Kidney (tissue), 14 donors: ENCODE data around the gene HDAC10. TPM values are rescaled to one million over a fixed set of nuclear protein-coding genes. Genes with fewer than 3 reads are reported as not detected.

Experiments used
- DNase-seq, 5 donors: peaks; one replicate each; pipeline ENCODE4 v3.0.0-alpha.2; 2013 to 2020
- FAIRE-seq: peaks from 2 replicates; lab custom pipeline; 2012; peaks lifted over from hg19 to GRCh38; lab: Jason Lieb, UNC
- H3K27ac ChIP-seq, 2 donors: one replicate each; pipeline ENCODE4 v1.7.0; 2013; ENCODE audit warnings: low read depth in 2 of 2, low read length in 2 of 2, inconsistent platforms in 1 of 2
- H3K27me3 ChIP-seq: one replicate; pipeline ENCODE4 v1.7.1; 2013; ENCODE audit warnings: low read length, inconsistent platforms; ENCODE audit not compliant: control insufficient read depth, insufficient read depth
- H3K36me3 ChIP-seq, 3 donors: one replicate each; pipeline versions ENCODE4 v1.7.0 to v1.7.1; 2013; ENCODE audit warnings: low read length in 3 of 3, control low read depth in 1 of 3, inconsistent platforms in 1 of 3; ENCODE audit not compliant: insufficient read depth in 3 of 3, control insufficient read depth in 2 of 3
- H3K4me1 ChIP-seq, 3 donors: one replicate each; pipeline versions ENCODE4 v1.7.0 to v1.7.1; 2013; ENCODE audit warnings: low read length in 3 of 3, inconsistent platforms in 1 of 3, low read depth in 1 of 3; ENCODE audit not compliant: control insufficient read depth in 2 of 3, insufficient read depth in 2 of 3
- H3K4me3 ChIP-seq, 3 donors: one replicate each; pipeline versions ENCODE4 v1.7.0 to v1.8.1; 2013; ENCODE audit warnings: low read length in 3 of 3, control low read depth in 1 of 3, inconsistent platforms in 1 of 3
- H3K9ac ChIP-seq, 3 donors: one replicate each; pipeline versions ENCODE4 v1.7.0 to v1.7.1; 2013; ENCODE audit warnings: low read length in 3 of 3, control low read depth in 1 of 3, inconsistent platforms in 1 of 3
- H3K9me3 ChIP-seq, 3 donors: one replicate each; pipeline versions ENCODE4 v1.7.0 to v1.7.1; 2013; ENCODE audit warnings: low read length in 3 of 3, control low read depth in 1 of 3, inconsistent platforms in 1 of 3; ENCODE audit not compliant: control insufficient read depth in 2 of 3, insufficient read depth in 1 of 3
- CTCF ChIP-seq: IDR thresholded peaks from 3 replicates; pipeline ENCODE4 v1.5.1; 2012; ENCODE audit warnings: mild to moderate bottlenecking, moderate library complexity, borderline replicate concordance; ENCODE audit not compliant: insufficient read depth; ENCODE audit errors: extremely low read depth
- intact Hi-C: fragments of 100-400 bp; cut with DNase I; formaldehyde crosslinking; loops from one replicate; pipeline ENCODE4 v1.11.1; 2022
- polyA plus RNA-seq: library from polyadenylated mRNA; stranded (reverse); fragments of 350-450 nt; fragmentation: Illumina TruSeq; extraction: RNeasy Lipid Tissue Mini Kit (QIAGEN cat#74804); gene quantifications from one replicate; pipeline ENCODE4 v1.2.3, GENCODE V29; 2014; ENCODE audit warnings: low read depth, low replicate concordance; ENCODE audit not compliant: insufficient read depth
- total RNA-seq: library from RNA; stranded (reverse); fragmentation: NEBNext Ultra II Directional; extraction: Animal tissue kit (Norgen Biotek cat#: 25700); gene quantifications from one replicate; pipeline ENCODE4 v1.2.1, GENCODE V29; 2021
- donor health status: control.
- donor health status: control.
- donor health status: control.
- donor health status: control.
- donor health status: control.
- donor health status: DM: yes; HTN: yes; CAD: no.
- donor health status: Normal renal cell carcinoma (clear cell type).

Gene HDAC10
- total and polyA plus RNA-seq, 2 donors from 2014 or later = 20.4 to 43.8 TPM

- H3K4me1 ChIP-seq = peaks cover 0 to 24% (median 19%) of the 10 kb centered on the region in 3 donors
- intact Hi-C loops = no loop called here
Observed at GRCh38 chr22:50202130-50202666, 48.9 kb downstream of the HDAC10 start.

DNA sequence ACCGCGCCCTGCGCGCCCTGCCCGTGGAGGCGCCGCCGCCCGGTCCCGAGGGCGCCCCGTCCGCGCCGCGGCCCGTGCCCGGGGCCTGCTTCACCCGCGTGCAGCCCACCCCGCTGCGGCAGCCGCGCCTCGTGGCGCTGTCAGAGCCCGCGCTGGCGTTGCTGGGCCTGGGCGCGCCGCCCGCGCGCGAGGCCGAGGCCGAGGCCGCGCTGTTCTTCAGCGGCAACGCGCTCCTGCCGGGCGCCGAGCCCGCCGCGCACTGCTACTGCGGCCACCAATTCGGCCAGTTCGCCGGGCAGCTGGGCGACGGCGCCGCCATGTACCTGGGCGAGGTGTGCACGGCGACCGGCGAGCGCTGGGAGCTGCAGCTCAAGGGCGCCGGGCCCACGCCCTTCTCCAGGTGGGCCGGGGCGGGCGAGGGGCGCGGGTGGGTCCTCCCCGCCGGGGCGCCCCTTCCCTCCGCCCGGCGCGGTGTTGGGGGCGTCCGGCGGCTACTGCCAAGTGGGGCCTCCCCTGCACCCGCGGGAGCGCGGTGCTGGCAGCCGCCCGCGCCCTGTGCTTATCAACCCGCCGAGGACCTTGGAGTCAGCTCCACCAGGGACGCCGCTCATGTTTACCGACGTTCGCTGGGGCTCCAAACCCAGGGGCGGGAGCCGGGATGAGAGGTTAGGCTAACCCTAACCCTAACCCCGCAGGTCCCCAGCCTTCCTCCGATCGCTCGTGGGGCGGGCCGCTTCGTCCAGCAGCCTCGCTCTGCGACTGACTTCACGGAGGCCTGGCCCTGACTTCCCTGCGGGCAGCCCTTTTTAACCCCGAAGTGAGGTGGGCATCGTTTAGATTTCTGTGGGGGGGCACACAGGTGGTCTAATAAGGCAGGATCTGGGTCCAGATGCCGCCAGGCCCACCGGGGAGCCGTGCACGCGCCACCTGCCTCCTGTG is 49.6 kb downstream of the HDAC10 start:
- Histone ChIP-seq H3K27me3 (no peaks in the 10 kb centered on the region), H3K27ac (no peak overlapping the region)
- DNase-seq = peak in 1 of 5 donors; percentile 59

More at GRCh38 chr22:50202130-50202666, 48.9 kb downstream of the HDAC10 start:
- Histone ChIP-seq H3K27me3 (no peaks in the 10 kb centered on the region), H3K9ac (peak overlapping the region in 2 of 3 donors; percentile 48 to 61), H3K36me3 (peaks cover 0 to 5% (median under 1%) of the 10 kb centered on the region in 3 donors), H3K4me3 (peak overlapping the region; percentile 26 to 69 (median 53)), H3K27ac (peak overlapping the region in 1 of 2 donors; percentile 23), H3K9me3 (no peaks in the 10 kb centered on the region)
- peak in 2 of 5 donors; percentile 71 for DNase-seq
- FAIRE-seq = no peak
- no peak for TF ChIP-seq CTCF

GRCh38 chr22:50200461-50201190 is 50.4 kb downstream of the HDAC10 start, which contains the start of gene SELENOO:
TSS of gene SELENOO (plus strand) at chr22:50201011. CDS start at chr22:50201037, 26 bp downstream.
- Histone ChIP-seq H3K4me1 (peaks cover 0 to 24% (median 11%) of the 10 kb centered on the region in 3 donors), H3K27me3 (no peaks in the 10 kb centered on the region), H3K27ac (peak within 1 kb of the TSS in 1 of 2 donors; percentile 11), H3K4me3 (peak within 1 kb of the TSS; percentile 44 to 69 (median 53)), H3K9me3 (no peaks in the 10 kb centered on the region), H3K36me3 (peaks cover 0 to 5% (median 0%) of the 10 kb centered on the region in 3 donors), H3K9ac (peak within 1 kb of the TSS in 2 of 3 donors; percentile 48 to 61)
- intact Hi-C loops = no loop called here
- DNase-seq (peak; percentile 94 to 97 (median 97)), FAIRE-seq (no peak)
- no peak for TF ChIP-seq CTCF

More for the DNA sequence above, 49.6 kb downstream of the HDAC10 start:
- no peaks in the 10 kb centered on the region for H3K9me3 ChIP-seq
- peaks cover 0 to 24% (median 19%) of the 10 kb centered on the region in 3 donors for H3K4me1 ChIP-seq
- intact Hi-C loops = no loop called here
- H3K4me3 ChIP-seq = peak overlapping the region; percentile 16 to 69 (median 53)
- no peak for FAIRE-seq
- peak overlapping the region in 2 of 3 donors; percentile 48 to 61 for H3K9ac ChIP-seq
- peaks cover 0 to 5% (median 0%) of the 10 kb centered on the region in 3 donors for H3K36me3 ChIP-seq
- TF ChIP-seq CTCF = no peak
